ENCODE results near the gene PLEKHA6. TPM values are rescaled to one million over a fixed set of nuclear protein-coding genes. Genes with fewer than 3 reads are reported as not detected.
"Not testable (repeated sequence)": the region's sequence is repeated elsewhere in the genome, so short reads cannot be mapped to it uniquely, and the experiment has no call there.

The PLEKHA6 gene
- polyA plus RNA-seq, 1 donor: 12.7 TPM

GRCh38 chr1:204335533-204335932, 24.2 kb downstream of the PLEKHA6 start:
- DNase-seq: no peak

GRCh38 chr1:204335085-204335484, 24.6 kb downstream of the PLEKHA6 start:
- DNase-seq: no peak

- no peak for DNase-seq
Measured at GRCh38 chr1:204334455-204334854, 25.3 kb downstream of the PLEKHA6 start.

GRCh38 chr1:204333427-204333826, 26.3 kb downstream of the PLEKHA6 start:
- DNase-seq: no peak

GRCh38 chr1:204331847-204332487, 27.8 kb downstream of the PLEKHA6 start:
- no peak for DNase-seq

DNA sequence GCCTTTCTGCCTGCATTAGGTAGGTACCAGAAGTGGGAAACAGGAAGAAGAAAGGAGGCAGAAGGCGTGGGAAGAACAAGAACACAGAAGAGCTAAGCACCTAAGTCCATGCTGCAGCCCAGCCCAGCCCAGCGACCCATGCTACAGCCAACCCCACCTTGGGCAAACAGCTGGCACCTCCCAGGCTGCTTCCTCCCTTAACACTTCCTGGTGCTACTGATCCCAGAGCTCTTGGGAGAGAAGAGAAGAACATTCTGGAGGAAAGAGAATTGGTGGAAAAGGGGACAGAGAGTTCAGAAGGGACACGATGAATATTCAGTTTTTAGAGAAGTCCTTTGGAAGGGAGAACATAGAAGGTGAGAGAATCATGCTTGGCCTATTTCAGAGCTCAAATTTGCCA, 28.5 kb downstream of the PLEKHA6 start:
- no peak for DNase-seq

DNA sequence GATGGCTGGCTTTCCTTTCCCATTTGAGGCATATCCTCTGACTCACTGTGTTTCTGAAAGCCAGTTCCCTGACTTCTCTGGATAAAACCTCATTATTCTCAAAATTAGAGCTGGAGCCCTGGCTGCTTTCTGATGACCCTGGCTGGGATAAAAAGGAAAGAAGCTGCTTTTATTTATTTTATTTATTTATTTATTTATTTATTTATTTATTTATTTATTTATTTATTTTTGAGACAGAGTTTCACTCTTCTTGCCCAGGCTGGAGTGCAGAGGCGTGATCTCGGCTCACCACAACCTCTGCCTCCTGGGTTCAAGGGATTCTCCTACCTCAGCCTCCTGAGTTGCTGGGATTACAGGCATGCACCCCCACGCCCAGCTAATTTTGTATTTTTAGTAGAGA, 31.9 kb downstream of the PLEKHA6 start:
- DNase-seq: not testable (repeated sequence)

DNA sequence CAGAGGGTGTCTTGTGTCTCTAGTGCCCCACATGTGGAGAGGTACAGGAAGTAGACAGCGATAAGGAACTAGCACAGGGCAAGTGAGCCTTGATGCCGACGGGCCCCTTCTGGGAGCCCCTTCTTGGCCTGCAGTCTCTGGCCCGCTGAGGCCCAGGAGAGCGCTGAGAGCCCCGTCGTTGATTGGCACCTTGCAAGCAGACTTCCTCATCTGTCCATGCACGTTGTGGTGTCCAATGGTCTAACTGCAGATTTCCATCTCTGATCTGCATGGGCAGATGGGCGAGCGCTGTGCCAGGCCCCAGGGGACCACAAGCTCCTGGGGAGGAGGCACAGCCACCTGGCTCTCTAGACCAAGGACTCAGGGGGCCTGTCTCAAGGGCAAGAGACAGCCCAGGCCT, 32.4 kb downstream of the PLEKHA6 start:
- DNase-seq: no peak

DNA sequence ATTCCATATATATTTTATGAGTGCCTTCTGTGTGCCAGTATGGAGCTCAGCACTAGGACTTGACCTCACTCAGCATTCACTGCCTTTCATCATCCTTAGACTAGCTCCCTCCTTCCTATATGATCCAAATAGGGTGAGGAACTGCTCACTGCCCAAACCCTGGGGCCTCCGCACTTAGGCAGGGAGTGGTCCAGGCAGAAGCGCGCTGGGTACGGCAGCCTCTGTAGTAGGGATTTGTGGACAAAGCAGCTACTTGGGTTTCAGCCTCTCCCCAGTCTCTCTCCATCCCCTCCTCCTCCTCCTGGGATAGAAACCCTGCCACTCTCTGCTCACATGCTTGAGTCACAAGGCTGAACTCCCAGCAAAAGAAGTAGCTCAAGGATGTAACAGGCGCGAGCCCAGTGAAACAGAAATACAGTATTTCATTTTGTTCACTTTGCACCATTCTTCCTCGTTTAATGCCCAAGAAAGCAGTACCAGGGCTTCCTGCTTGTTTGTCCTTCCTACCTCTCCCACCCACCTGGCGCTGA, 32.9 kb downstream of the PLEKHA6 start:
- no peak for DNase-seq

DNA sequence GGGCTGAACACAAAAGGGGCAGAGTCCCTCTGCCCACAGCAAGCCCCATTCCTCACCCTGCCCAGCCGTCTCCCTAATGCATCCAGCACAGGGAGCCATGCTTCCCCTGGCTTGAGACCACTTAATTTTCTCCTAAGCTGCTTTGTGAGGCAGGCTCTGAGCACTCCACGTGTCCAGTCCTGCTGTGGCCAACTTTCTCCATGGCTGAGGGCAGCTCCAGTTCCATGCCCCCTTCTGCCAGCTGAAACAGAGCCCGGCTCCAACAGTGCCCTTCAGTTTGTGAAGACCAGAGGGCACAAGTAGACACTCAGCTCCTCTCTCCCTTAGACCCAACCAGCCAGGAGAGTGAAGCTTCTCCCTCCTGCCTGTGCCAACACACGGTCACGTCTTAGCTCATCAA, 33.8 kb downstream of the PLEKHA6 start:
- no peak for DNase-seq

DNA sequence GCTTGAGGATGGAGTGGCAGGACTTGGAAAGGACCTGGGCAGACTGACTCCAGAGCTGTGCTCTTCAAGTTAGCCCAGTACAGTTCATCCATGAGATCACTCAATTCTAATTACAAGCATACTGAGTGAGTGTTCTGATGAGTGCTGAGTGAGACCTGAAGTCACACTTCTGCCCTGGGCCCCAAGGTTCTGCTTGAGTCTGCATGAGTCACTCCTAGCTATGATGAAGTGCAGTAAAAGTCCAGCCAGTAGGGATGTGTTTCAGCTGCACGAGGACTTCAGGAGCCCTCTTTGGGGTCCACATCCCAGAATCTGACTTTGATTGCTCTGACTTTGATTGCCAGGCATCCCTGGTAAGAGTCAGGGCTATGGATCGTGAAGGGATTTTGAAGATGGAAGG, 35.8 kb downstream of the PLEKHA6 start:
- no peak for DNase-seq

- no peak for DNase-seq
Measured at GRCh38 chr1:204322339-204322868, 37.3 kb downstream of the PLEKHA6 start.

DNA sequence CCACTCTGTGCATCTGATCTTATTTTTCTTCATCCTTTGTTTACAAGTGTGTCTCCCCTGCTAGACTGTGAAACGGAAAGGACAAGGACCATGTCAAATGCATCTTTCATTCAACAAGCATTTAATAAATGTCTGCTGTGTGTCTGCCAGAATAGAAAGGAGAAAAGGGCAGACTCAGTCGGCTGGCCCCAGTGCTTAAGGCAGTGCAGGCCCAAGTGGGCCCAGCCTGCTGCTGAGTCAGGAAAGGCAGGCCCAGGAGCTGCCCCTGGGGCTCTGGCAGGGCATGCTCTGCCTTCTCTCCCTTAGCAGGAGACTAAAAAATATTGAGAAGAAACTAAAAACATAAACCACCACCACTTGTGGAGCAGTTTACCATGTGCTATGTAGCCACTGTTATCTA, 38.1 kb downstream of the PLEKHA6 start:
- DNase-seq: no peak

DNA sequence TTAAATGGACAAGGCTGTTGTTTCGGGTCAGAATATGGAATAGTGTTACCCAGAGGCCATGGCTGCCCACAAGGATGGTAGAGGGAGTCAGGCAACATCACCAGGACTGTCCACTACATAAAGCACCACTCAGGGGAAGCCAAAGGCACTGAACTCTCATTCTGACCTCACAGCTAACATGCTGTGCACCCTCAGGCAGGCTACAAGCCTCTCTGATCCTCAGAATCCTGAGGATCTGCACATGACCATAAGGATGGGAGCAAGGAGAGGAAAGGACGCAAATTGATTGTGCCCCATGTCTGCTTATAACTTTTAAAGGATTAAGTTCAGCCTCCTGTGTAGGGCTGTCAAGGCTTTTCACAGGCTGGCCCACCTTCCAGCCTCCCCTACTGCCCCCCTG, 38.7 kb downstream of the PLEKHA6 start:
- DNase-seq: no peak

- DNase-seq: no peak
Measured at GRCh38 chr1:204320382-204320804, 39.3 kb downstream of the PLEKHA6 start.

GRCh38 chr1:204319462-204319861, 40.3 kb downstream of the PLEKHA6 start:
- DNase-seq: no peak

- no peak for DNase-seq
Measured at GRCh38 chr1:204319027-204319426, 40.7 kb downstream of the PLEKHA6 start.

DNA sequence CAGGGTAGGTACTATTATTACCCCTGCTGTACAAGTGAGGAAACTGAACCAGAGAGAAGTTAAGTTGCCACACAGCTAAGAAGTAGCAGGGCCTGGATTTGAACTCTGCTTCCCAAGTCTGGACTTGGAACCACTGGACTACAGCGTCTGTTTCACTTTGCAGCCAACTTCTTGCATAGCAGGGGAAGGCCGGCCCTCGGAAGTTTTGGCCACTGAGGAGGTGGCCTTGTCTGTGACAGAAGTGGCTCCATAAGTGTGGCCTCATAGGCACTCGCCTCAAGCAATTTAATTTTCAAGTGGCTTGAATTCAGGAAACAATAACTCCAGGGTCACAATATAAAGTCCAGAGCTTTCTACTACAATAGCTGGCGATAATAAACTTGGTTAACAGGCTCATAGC, 41.4 kb downstream of the PLEKHA6 start:
- DNase-seq: no peak

DNA sequence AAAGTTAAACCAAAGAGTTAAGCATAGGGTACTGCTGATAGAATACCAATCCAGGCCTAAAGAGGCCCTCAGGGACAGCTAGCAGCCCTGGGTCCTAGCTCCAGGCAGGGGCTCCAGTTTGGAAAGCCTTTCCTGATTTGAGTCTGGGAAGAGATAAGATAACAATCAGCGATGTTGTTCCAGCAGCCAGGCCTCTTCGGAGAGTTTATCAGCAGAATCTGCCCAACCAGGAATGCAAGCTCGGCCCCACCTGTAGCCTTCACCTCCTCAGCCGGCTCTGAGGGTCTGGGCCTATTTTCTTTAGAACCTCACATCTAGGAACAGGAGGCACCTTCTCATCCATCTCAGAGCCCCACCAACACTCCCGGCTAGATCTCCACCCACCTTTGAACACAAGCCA, 42.6 kb downstream of the PLEKHA6 start:
- no peak for DNase-seq

DNA sequence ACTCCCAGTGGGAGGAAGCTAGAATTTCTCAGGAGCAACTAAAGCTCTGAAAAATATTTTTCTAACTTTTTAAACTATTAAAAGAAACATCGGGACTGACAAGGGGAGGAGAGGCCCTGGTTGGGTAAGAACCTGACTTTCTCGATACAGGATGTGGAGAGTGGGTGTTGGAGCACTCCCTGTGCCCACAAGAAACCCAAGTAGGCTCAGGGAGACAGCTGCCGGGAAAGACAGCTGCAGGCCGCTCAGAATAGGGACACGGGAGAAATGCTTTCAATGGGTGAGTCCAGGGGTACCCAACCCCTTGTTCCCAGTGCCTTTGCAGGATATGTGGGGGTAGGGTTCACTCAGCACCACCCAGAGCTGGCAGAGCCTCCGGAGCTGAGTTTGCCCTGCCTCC, 43.6 kb downstream of the PLEKHA6 start:
- DNase-seq: no peak

DNA sequence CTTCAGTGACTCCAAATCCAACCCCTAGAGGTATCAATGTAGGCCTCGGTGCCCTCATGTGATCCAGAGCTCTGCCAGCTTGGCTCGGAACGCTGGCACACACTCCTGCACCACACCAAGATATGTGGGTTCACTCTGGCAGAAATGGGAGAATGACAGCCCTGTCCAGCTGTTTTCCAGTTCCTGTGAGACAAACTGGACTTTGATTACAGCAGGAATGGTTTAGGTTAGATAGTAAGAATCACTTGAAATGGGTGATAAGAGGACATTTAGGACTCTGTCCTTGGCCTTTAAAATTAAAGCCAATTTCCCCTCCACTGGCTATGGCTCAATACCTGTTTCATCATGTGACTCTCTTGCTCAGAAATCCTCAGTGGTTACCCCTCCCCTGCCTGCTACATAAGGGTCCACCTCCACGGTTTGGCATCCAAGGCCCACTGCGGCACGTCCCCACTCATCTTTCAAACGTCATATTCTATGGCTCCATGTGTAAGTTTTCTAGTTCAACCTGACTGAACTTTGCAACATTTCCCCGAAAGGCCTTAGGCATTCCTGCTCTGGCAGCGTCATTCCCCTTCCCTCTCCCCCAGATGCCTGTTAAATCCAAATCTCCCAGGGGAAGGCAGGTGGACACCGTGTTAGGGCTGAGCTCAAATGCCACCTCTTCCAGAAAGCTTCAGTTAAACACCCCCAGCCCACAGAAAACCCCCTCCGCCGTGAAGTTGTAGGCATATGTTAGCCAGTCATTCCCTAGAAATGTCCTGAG, 44.7 kb downstream of the PLEKHA6 start:
- no peak for DNase-seq

GRCh38 chr1:204314171-204314892, 45.4 kb downstream of the PLEKHA6 start:
- no peak for DNase-seq

GRCh38 chr1:204313675-204314074, 46.1 kb downstream of the PLEKHA6 start:
- no peak for DNase-seq
